CD14-positive monocyte (primary cell): ENCODE measurements around the gene HLA-DQA1. TPM values are rescaled to one million over a fixed set of nuclear protein-coding genes. Genes with fewer than 3 reads are reported as not detected.
"Not testable (repeated sequence)": the region's sequence is repeated elsewhere in the genome, so short reads cannot be mapped to it uniquely, and the experiment has no call there.

Experiments used
- DNase-seq, 3 donors: peaks; one replicate each; pipeline ENCODE4 v3.0.0-alpha.2; 2011 to 2022
- H2AFZ ChIP-seq: 2 replicates; pipeline ENCODE4 v1.6.0; 2012; ENCODE audit warnings: mild to moderate bottlenecking, low read depth, low read length, inconsistent platforms; ENCODE audit not compliant: insufficient read depth, poor library complexity, severe bottlenecking
- H3K27ac ChIP-seq, 2 donors: 1 replicate in 1 of 2; 2 replicates in 1 of 2; pipeline ENCODE4 v1.5.1; 2012 to 2013; ENCODE audit warnings: low read length in 2 of 2, control low read depth in 1 of 2, inconsistent platforms in 1 of 2, low read depth in 1 of 2, mild to moderate bottlenecking in 1 of 2
- H3K27me3 ChIP-seq, 2 donors: one replicate each; pipeline versions ENCODE4 v1.6.0 to v1.6.1; 2011 to 2013; ENCODE audit warnings: low read length in 2 of 2; ENCODE audit not compliant: control insufficient read depth in 2 of 2, insufficient read depth in 2 of 2
- H3K36me3 ChIP-seq, 2 donors: replicated peaks in 1 of 2; 1 replicate in 1 of 2; 2 replicates in 1 of 2; pipeline versions ENCODE4 v1.5.1 to v1.6.1; 2012 to 2013; ENCODE audit warnings: low read length in 2 of 2, control low read depth in 1 of 2, inconsistent platforms in 1 of 2, mild to moderate bottlenecking in 1 of 2; ENCODE audit not compliant: insufficient read depth in 2 of 2, control insufficient read depth in 1 of 2
- H3K4me1 ChIP-seq, 2 donors: 1 replicate in 1 of 2; 2 replicates in 1 of 2; pipeline versions ENCODE4 v1.5.1 to v1.6.1; 2012 to 2013; ENCODE audit warnings: low read length in 2 of 2, control low read depth in 1 of 2, inconsistent platforms in 1 of 2, mild to moderate bottlenecking in 1 of 2, moderate library complexity in 1 of 2; ENCODE audit not compliant: insufficient read depth in 2 of 2, control insufficient read depth in 1 of 2
- H3K4me2 ChIP-seq: replicated peaks from 2 replicates; pipeline ENCODE3; 2012; ENCODE audit warnings: low read length, moderate library complexity, mild to moderate bottlenecking; ENCODE audit not compliant: poor library complexity, severe bottlenecking; ENCODE audit errors: extremely low read depth
- H3K4me3 ChIP-seq, 3 experiments: fragments of 200-600 bp in 1 of 3; sonication (generic) in 1 of 3; replicated peaks in 1 of 3; 1 replicate in 2 of 3; 2 replicates in 1 of 3; pipeline ENCODE4 v1.5.1; 2011 to 2013; ENCODE audit warnings: low read length in 3 of 3, mild to moderate bottlenecking in 3 of 3, control low read depth in 2 of 3, low read depth in 2 of 3, inconsistent platforms in 1 of 3, moderate library complexity in 1 of 3
- H3K79me2 ChIP-seq: 2 replicates; pipeline ENCODE4 v1.6.0; 2012; ENCODE audit warnings: mild to moderate bottlenecking, control low read depth, inconsistent platforms, low read length, moderate library complexity; ENCODE audit not compliant: insufficient read depth
- H3K9ac ChIP-seq: 2 replicates; pipeline ENCODE4 v1.6.0; 2017; ENCODE audit warnings: low read length, mild to moderate bottlenecking; ENCODE audit not compliant: insufficient read depth, poor library complexity, severe bottlenecking
- H3K9me3 ChIP-seq, 2 donors: replicated peaks in 1 of 2; 1 replicate in 1 of 2; 2 replicates in 1 of 2; pipeline versions ENCODE4 v1.5.1 to v1.6.1; 2012 to 2013; ENCODE audit warnings: low read length in 2 of 2, control low read depth in 1 of 2; ENCODE audit not compliant: control insufficient read depth in 1 of 2, insufficient read depth in 1 of 2
- H4K20me1 ChIP-seq: 2 replicates; pipeline ENCODE4 v1.6.0; 2012; ENCODE audit warnings: mild to moderate bottlenecking, low read length, control low read depth, moderate library complexity; ENCODE audit not compliant: insufficient read depth
- H3K27ac Mint-ChIP-seq, 7 donors: one replicate each; pipeline ENCODE4 v1.8.0; 2020; ENCODE audit warnings: mild to moderate bottlenecking in 7 of 7, mixed read lengths in 7 of 7, moderate library complexity in 6 of 7, inconsistent platforms in 2 of 7
- H3K27me3 Mint-ChIP-seq, 3 donors: one replicate each; pipeline ENCODE4 v1.8.0; 2021 to 2022; ENCODE audit warnings: low read depth in 3 of 3, mild to moderate bottlenecking in 3 of 3, mixed read lengths in 3 of 3, moderate library complexity in 3 of 3, inconsistent platforms in 1 of 3
- H3K36me3 Mint-ChIP-seq, 2 donors: one replicate each; pipeline ENCODE4 v1.8.0; 2020; ENCODE audit warnings: mixed read lengths in 2 of 2, inconsistent platforms in 1 of 2, mild to moderate bottlenecking in 1 of 2
- H3K4me1 Mint-ChIP-seq: one replicate; pipeline ENCODE4 v1.8.0; 2020; ENCODE audit warnings: mild to moderate bottlenecking, mixed read lengths
- H3K4me3 Mint-ChIP-seq, 2 donors: one replicate each; pipeline ENCODE4 v1.8.0; 2020; ENCODE audit warnings: mild to moderate bottlenecking in 2 of 2, mixed read lengths in 2 of 2, moderate library complexity in 1 of 2
- H3K9me3 Mint-ChIP-seq, 7 donors: one replicate each; pipeline ENCODE4 v1.8.0; 2020 to 2022; ENCODE audit warnings: mixed read lengths in 7 of 7, mild to moderate bottlenecking in 6 of 7, moderate library complexity in 6 of 7, inconsistent platforms in 2 of 7
- WGBS: methylation state at CpG from one replicate; pipeline ENCODE4 v1.1.5; 2013; ENCODE audit warnings: missing lambda C conversion rate; ENCODE audit not compliant: insufficient coverage; 5-methylcytosine and 5-hydroxymethylcytosine counted together
- intact Hi-C, 2 donors: fragments of 100-400 bp; cut with micrococcal nuclease; formaldehyde crosslinking; loops; one replicate each; pipeline versions ENCODE4 v1.15.0 to v1.15.1; 2023
- polyA plus RNA-seq, 3 donors: library from polyadenylated mRNA; depleted of rRNA in 1 of 3; unstranded in 2 of 3; stranded (reverse) in 1 of 3; fragments of 300-500 nt in 2 of 3; fragments of >200 nt in 1 of 3; fragmentation: Illumina TruSeq in 2 of 3; gene quantifications; 1 replicate in 2 of 3; 2 replicates in 1 of 3; pipeline ENCODE4 v1.2.3, GENCODE V29; 2012 to 2021
- TF ChIP-seq, protein P1 (sequence below): fragments of 200-600 bp; IDR thresholded peaks from one replicate; pipeline ENCODE4 v1.8.0; 2022; ENCODE audit warnings: antibody characterized with exemption, mild to moderate bottlenecking

HLA-DQA1 gene
- polyA plus RNA-seq, 3 donors, result 98.1 to 191 (median 117) TPM

DNA sequence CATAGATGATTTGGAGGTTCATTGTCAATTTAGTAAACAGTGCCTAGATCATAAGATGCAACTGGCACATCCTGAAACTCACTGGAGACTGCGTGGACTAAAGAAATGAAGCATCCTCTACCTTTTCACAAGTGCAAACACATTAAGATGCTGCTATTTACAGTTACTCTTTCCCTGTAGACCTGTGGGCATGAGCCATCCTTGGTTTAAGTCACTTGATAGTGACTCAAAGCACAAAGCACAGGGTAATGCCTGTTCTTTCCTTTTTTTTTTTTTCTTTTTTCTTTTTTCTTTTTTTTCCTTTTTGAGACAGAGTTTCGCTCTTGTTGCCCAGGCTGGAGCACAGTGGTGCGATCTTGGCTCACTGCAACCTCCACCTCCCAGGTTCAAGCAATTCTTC, 10.0 kb upstream of the HLA-DQA1 start:
- H3K36me3 ChIP-seq, result no peaks in the 10 kb centered on the region
- no peak overlapping the region for H2AFZ ChIP-seq
- Mint-ChIP-seq H3K9me3 (peaks cover 0 to 3% (median 0%) of the 10 kb centered on the region in 7 donors), H3K27ac (peak overlapping the region in 6 of 7 donors; percentile 51 to 99 (median 94)), H3K4me3 (no peak overlapping the region), H3K36me3 (peaks cover 0 to 7% of the 10 kb centered on the region in 2 donors), H3K4me1 (peaks cover 46% of the 10 kb centered on the region), H3K27me3 (peaks cover 0 to 5% (median 2%) of the 10 kb centered on the region in 3 donors)
- H3K79me2 ChIP-seq, result no peaks in the 10 kb centered on the region
- WGBS, result 0% methylated on average over 1 of the region's 3 CpGs
- intact Hi-C loops, result loop anchor here in 1 of 2 donors (5.0 kb wide), 1 partner anchor 40 kb away; the partner anchor contains the start of gene HLA-DQB1
- peak overlapping the region; percentile 63 to 68 for H3K27ac ChIP-seq
- H4K20me1 ChIP-seq, result no peaks in the 10 kb centered on the region
- H3K9me3 ChIP-seq, result no peaks in the 10 kb centered on the region
- no peaks in the 10 kb centered on the region for H3K27me3 ChIP-seq
- TF ChIP-seq, protein P1, sequence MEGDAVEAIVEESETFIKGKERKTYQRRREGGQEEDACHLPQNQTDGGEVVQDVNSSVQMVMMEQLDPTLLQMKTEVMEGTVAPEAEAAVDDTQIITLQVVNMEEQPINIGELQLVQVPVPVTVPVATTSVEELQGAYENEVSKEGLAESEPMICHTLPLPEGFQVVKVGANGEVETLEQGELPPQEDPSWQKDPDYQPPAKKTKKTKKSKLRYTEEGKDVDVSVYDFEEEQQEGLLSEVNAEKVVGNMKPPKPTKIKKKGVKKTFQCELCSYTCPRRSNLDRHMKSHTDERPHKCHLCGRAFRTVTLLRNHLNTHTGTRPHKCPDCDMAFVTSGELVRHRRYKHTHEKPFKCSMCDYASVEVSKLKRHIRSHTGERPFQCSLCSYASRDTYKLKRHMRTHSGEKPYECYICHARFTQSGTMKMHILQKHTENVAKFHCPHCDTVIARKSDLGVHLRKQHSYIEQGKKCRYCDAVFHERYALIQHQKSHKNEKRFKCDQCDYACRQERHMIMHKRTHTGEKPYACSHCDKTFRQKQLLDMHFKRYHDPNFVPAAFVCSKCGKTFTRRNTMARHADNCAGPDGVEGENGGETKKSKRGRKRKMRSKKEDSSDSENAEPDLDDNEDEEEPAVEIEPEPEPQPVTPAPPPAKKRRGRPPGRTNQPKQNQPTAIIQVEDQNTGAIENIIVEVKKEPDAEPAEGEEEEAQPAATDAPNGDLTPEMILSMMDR, result no peak
- H3K4me1 ChIP-seq, result peaks cover 32 to 45% of the 10 kb centered on the region in 2 donors
- H3K4me2 ChIP-seq, result no peak overlapping the region
- DNase-seq, result peak in 1 of 3 donors; percentile 47
- H3K9ac ChIP-seq, result no peak overlapping the region
- no peak overlapping the region for H3K4me3 ChIP-seq

DNA sequence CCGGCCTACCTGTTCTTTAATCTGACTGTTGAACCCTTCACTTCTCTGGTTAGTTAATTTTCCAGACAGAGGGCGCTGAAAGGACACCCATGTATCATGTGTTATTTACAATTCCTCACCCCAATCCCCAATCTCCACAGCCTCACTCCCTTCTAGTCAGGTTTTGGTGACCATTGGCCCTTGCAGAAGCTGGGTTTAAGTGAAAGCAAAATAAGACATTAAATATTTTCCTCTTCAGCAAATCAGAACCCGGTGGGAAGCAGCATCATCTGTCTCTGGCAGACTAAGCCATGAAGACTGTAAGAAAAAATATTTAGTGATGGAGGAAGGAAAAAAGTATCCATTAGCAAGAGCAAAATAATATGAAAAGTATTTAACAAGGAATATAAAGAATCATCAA, 9.4 kb upstream of the HLA-DQA1 start:
- Histone ChIP-seq H3K9ac (no peak overlapping the region), H4K20me1 (no peaks in the 10 kb centered on the region), H3K36me3 (no peaks in the 10 kb centered on the region), H3K27me3 (no peaks in the 10 kb centered on the region), H3K27ac (peak overlapping the region; percentile 63 to 68), H3K9me3 (no peaks in the 10 kb centered on the region), H3K4me3 (no peak overlapping the region), H3K4me2 (peak overlapping the region; percentile 16), H3K79me2 (no peaks in the 10 kb centered on the region), H3K4me1 (peaks cover 26 to 39% of the 10 kb centered on the region in 2 donors), H2AFZ (no peak overlapping the region)
- peaks cover 0 to 8% of the 10 kb centered on the region in 2 donors for H3K36me3 Mint-ChIP-seq
- H3K27me3 Mint-ChIP-seq, result peaks cover 0 to 2% (median 2%) of the 10 kb centered on the region in 3 donors
- TF ChIP-seq, protein P1, result no peak
- H3K4me3 Mint-ChIP-seq, result peak overlapping the region in 1 of 2 donors; percentile 30
- peak overlapping the region; percentile 56 to 99 (median 93) for H3K27ac Mint-ChIP-seq
- H3K4me1 Mint-ChIP-seq, result peaks cover 40% of the 10 kb centered on the region
- DNase-seq, result peak; percentile 65 to 81 (median 77)
- WGBS, result 0% methylated on average over 1 of the region's 3 CpGs
- intact Hi-C loops, result loop anchor here in 1 of 2 donors (5.0 kb wide), 1 partner anchor 39 kb away; the partner anchor contains the start of gene HLA-DQB1
- H3K9me3 Mint-ChIP-seq, result peaks cover 0 to 3% (median 0%) of the 10 kb centered on the region in 7 donors

DNA sequence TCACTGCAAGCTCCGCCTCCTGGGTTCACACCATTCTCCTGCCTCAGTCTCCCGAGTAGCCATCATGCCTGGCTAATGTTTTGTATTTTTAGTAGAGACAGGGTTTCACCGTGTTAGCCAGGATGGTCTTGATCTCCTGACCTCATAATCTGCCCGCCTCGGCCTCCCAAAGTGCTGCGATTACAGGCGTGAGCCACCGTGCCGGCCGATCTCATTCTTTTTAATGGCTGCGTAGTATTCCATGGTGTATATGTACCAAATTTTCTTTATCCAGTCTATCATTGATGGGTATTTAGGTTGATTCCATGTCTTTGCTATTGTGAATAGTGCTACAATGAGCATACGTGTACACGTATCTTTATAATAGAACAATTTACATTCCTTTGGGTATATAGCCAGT, 7.4 kb upstream of the HLA-DQA1 start:
- not testable (repeated sequence) for H3K36me3 ChIP-seq, H3K27me3 ChIP-seq, H4K20me1 ChIP-seq, H3K27me3 Mint-ChIP-seq, H3K36me3 Mint-ChIP-seq, H3K4me2 ChIP-seq, H2AFZ ChIP-seq, H3K9ac ChIP-seq, H3K4me3 ChIP-seq, H3K9me3 Mint-ChIP-seq, H3K9me3 ChIP-seq, H3K4me3 Mint-ChIP-seq, H3K79me2 ChIP-seq, H3K27ac ChIP-seq, DNase-seq
- Mint-ChIP-seq H3K4me1 (peaks cover 27% of the 10 kb centered on the region), H3K27ac (peak overlapping the region in 1 of 7 donors; percentile 74)
- intact Hi-C loops, result loop anchor here in 1 of 2 donors (5.0 kb wide), 1 partner anchor 38 kb away; the partner anchor contains the start of gene HLA-DQB1
- no CpG with 5 or more reads among the region's 13 CpGs for WGBS
- peaks cover 13 to 21% of the 10 kb centered on the region in 2 donors for H3K4me1 ChIP-seq
